Activated CD4-positive, alpha-beta T cell treated with anti-CD3 and anti-CD28 coated beads, Interleukin-2, amount 10 ng/mL, durations not matched to agents 24 days and 14 days (primary cell): ENCODE data around the gene OR3A1. TPM values are rescaled to one million over a fixed set of nuclear protein-coding genes. Genes with fewer than 3 reads are reported as not detected.
"Not testable (repeated sequence)": the region's sequence is repeated elsewhere in the genome, so short reads cannot be mapped to it uniquely, and the experiment has no call there.

ENCODE experiments used
- DNase-seq: peaks from one replicate; pipeline ENCODE4 v3.0.0; 2022
- H3K27ac Mint-ChIP-seq: one replicate; pipeline ENCODE4 v1.8.0; 2022; ENCODE audit warnings: mild to moderate bottlenecking, mixed read lengths
- H3K27me3 Mint-ChIP-seq: one replicate; pipeline ENCODE4 v1.8.0; 2022; ENCODE audit warnings: mixed read lengths
- H3K36me3 Mint-ChIP-seq: one replicate; pipeline ENCODE4 v1.8.0; 2022; ENCODE audit warnings: low read depth, mild to moderate bottlenecking, mixed read lengths
- H3K4me1 Mint-ChIP-seq: one replicate; pipeline ENCODE4 v1.8.0; 2021; ENCODE audit warnings: mixed read lengths
- H3K4me3 Mint-ChIP-seq: one replicate; pipeline ENCODE4 v1.8.0; 2022; ENCODE audit warnings: mild to moderate bottlenecking, moderate library complexity, mixed read lengths
- H3K9me3 Mint-ChIP-seq: one replicate; pipeline ENCODE4 v1.8.0; 2021; ENCODE audit warnings: mixed read lengths
- intact Hi-C: fragments of 100-400 bp; cut with micrococcal nuclease; formaldehyde crosslinking; loops from one replicate; pipeline ENCODE4 v1.15.1; 2023
- total RNA-seq: library from RNA; stranded (reverse); gene quantifications from 2 replicates; pipeline ENCODE4 v1.2.3, GENCODE V29; 2022

Gene OR3A1
- total RNA-seq: 0.21 TPM in 1 of 2 replicates, not detected in the other

- no peaks in the 10 kb centered on the region for H3K9me3 Mint-ChIP-seq
- no peak within 1 kb of the TSS for H3K27ac Mint-ChIP-seq
- intact Hi-C loops: no loop called here
- no peaks in the 10 kb centered on the region for H3K36me3 Mint-ChIP-seq
- no peaks in the 10 kb centered on the region for H3K4me1 Mint-ChIP-seq
- H3K27me3 Mint-ChIP-seq: peaks cover 8% of the 10 kb centered on the region
- DNase-seq: no peak
- no peak within 1 kb of the TSS for H3K4me3 Mint-ChIP-seq
Measured at GRCh38 chr17:3298260-3298659, at the start of gene OR3A1. Gene OR3A1, minus strand, starts transcription at chr17:3298360. Its CDS starts 5,778 bp downstream, at chr17:3292582.

- intact Hi-C loops, H3K4me3 Mint-ChIP-seq, H3K27me3 Mint-ChIP-seq, H3K27ac Mint-ChIP-seq, DNase-seq, H3K36me3 Mint-ChIP-seq, H3K4me1 Mint-ChIP-seq: not testable (repeated sequence)
- H3K9me3 Mint-ChIP-seq: peaks cover 12% of the 10 kb centered on the region
Measured at GRCh38 chr17:3342782-3343181, 44.6 kb upstream of the OR3A1 start.

DNA sequence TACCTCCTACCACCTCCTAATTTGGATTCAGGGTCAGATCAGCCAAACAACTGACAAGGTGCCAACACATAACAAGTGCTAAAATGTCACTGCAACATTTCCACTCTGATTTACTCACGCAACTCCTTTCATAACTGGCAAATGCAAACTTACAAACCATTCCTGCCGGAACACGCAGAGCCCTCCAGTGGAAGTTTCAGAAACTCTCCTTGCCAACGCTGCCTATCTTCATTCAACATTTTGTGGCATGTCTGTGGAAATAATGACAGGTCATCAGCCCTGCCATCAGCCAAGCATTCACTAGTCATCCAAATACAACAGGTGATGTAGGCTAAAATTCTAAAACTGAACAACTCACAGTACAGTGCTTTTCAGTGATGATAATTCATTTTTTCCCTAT lies 37.7 kb upstream of the OR3A1 start:
- Mint-ChIP-seq H3K4me1 (no peaks in the 10 kb centered on the region), H3K9me3 (no peaks in the 10 kb centered on the region), H3K4me3 (no peak overlapping the region), H3K27me3 (peaks cover 6% of the 10 kb centered on the region), H3K27ac (no peak overlapping the region), H3K36me3 (no peaks in the 10 kb centered on the region)
- no peak for DNase-seq
- intact Hi-C loops: no loop called here

DNA sequence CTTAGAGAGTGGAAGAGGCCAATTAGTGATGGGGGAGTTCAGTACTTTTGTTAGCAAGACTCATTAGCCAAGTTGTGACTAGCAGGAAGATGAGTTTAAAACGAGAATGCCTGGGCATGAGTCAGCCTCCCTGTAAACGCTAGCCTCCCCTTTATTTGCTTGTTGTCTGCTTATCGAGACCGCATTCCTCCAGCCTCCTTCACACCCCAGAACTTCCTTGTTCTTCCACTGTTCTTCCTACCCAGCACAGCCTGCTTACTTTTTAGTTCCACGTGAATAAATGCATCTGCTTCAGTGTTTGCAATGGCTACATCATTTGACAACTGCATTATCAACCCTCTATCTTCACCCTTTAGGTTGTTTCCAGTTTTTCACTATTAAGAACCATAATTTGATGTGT lies 20.2 kb upstream of the OR3A1 start:
- H3K36me3 Mint-ChIP-seq: no peaks in the 10 kb centered on the region
- intact Hi-C loops: no loop called here
- H3K27ac Mint-ChIP-seq: no peak overlapping the region
- H3K4me1 Mint-ChIP-seq: no peaks in the 10 kb centered on the region
- DNase-seq: no peak
- H3K9me3 Mint-ChIP-seq: peaks cover 15% of the 10 kb centered on the region
- no peaks in the 10 kb centered on the region for H3K27me3 Mint-ChIP-seq
- no peak overlapping the region for H3K4me3 Mint-ChIP-seq

DNA sequence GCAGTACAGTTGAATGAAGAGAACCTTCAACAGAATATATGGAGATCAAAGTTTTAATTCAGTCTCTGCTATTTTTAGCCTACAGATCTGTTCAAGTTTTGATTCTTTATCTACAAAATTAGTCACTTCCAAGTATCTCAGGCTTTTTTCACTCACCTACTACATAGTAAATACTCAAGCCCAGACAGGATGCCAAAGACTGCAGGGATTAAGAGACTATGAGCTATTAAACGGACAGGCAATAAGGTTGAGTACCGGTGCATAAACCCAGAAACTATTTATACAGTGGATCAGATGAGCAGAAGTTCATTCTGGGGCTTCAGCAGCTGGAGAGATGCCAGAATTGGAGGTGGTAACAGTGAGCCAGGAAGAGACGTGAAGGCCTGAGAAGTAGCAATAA lies 18.7 kb upstream of the OR3A1 start:
- no peak for DNase-seq
- Mint-ChIP-seq H3K9me3 (peaks cover under 1% of the 10 kb centered on the region), H3K27ac (no peak overlapping the region), H3K27me3 (no peaks in the 10 kb centered on the region), H3K36me3 (no peaks in the 10 kb centered on the region), H3K4me3 (no peak overlapping the region), H3K4me1 (no peaks in the 10 kb centered on the region)
- intact Hi-C loops: no loop called here

DNA sequence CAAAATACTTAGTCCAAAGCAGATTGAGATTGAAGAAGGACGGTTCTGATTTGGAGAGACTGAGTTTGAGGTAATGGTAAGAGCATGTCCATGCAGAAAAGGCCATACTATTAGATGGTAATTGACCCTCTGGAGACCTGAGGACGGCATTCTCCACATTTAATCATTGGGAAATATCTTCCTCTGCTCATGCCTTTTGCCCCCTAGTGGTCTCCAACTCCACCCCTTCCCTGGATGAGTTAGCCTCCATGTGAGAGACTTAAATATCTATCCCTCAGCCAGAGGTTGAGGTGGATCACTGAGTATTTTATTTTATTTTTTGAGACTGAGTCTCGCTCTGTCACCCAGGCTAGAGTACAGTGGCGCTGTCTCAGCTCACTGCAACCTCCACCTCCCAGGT lies 10.4 kb upstream of the OR3A1 start:
- no peaks in the 10 kb centered on the region for H3K27me3 Mint-ChIP-seq
- H3K27ac Mint-ChIP-seq: no peak overlapping the region
- H3K4me3 Mint-ChIP-seq: no peak overlapping the region
- intact Hi-C loops: no loop called here
- no peak for DNase-seq
- no peaks in the 10 kb centered on the region for H3K4me1 Mint-ChIP-seq
- H3K9me3 Mint-ChIP-seq: no peaks in the 10 kb centered on the region
- no peaks in the 10 kb centered on the region for H3K36me3 Mint-ChIP-seq

DNA sequence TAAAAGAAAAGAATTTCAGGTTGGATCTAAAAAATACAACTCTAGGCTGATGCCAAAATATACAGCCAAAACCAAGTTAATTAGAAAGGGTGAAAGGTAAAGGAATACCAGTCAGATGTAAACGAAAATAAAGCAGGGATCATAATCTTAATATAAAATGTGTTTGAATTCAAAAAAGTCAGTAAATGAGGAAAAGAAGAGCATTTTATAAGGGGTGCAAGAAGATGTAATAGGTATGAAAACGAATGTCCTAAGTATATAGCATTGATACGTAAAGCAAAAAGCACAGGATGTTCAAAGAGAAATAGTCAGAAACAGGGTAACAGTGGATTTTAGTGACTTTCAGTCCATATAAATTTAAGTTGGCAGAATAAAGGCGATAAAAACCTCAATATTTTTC lies 2.5 kb downstream of the OR3A1 start:
- no peak overlapping the region for H3K4me3 Mint-ChIP-seq
- H3K27me3 Mint-ChIP-seq: peaks cover 8% of the 10 kb centered on the region
- H3K4me1 Mint-ChIP-seq: no peaks in the 10 kb centered on the region
- DNase-seq: no peak
- intact Hi-C loops: no loop called here
- no peaks in the 10 kb centered on the region for H3K36me3 Mint-ChIP-seq
- peaks cover 4% of the 10 kb centered on the region for H3K9me3 Mint-ChIP-seq
- H3K27ac Mint-ChIP-seq: no peak overlapping the region

GRCh38 chr17:3293548-3293947 lies 4.6 kb downstream of the OR3A1 start:
- H3K27ac Mint-ChIP-seq, H3K27me3 Mint-ChIP-seq, H3K9me3 Mint-ChIP-seq, intact Hi-C loops, H3K4me1 Mint-ChIP-seq, H3K4me3 Mint-ChIP-seq, H3K36me3 Mint-ChIP-seq: not testable (repeated sequence)
- DNase-seq: peak; percentile 13

- Mint-ChIP-seq H3K27ac (no peak overlapping the region), H3K4me1 (no peaks in the 10 kb centered on the region), H3K9me3 (no peaks in the 10 kb centered on the region), H3K27me3 (peaks cover 2% of the 10 kb centered on the region), H3K4me3 (no peak overlapping the region), H3K36me3 (no peaks in the 10 kb centered on the region)
- intact Hi-C loops: no loop called here
- peak; percentile 13 for DNase-seq
Measured at GRCh38 chr17:3282901-3283300, 15.3 kb downstream of the OR3A1 start.

DNA sequence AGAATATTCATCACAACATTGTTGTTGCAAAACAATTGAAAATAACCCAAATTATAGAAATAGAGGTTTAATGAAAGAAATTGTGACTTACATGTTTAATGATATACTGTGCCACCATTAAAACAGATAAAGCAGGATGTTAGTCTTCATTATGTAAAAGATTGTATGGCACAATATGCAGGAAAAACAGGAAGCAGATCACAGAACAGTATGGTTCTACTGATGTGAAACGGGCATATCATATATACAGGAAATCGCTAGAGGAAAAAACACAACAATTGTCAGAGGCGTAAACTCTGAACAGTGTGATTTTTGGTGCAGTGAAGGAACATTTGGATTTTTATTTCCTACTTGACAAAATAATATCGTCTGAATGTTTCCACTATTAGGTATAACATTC lies 22.0 kb downstream of the OR3A1 start:
- Mint-ChIP-seq H3K4me3 (no peak overlapping the region), H3K27ac (no peak overlapping the region), H3K36me3 (no peaks in the 10 kb centered on the region), H3K27me3 (no peaks in the 10 kb centered on the region), H3K9me3 (peaks cover 6% of the 10 kb centered on the region), H3K4me1 (no peaks in the 10 kb centered on the region)
- no peak for DNase-seq
- intact Hi-C loops: no loop called here

GRCh38 chr17:3271072-3271848 lies 26.9 kb downstream of the OR3A1 start:
- H3K27me3 Mint-ChIP-seq: peaks cover 2% of the 10 kb centered on the region
- no peak overlapping the region for H3K27ac Mint-ChIP-seq
- intact Hi-C loops: no loop called here
- H3K36me3 Mint-ChIP-seq: no peaks in the 10 kb centered on the region
- H3K4me1 Mint-ChIP-seq: no peaks in the 10 kb centered on the region
- no peak for DNase-seq
- H3K4me3 Mint-ChIP-seq: no peak overlapping the region
- H3K9me3 Mint-ChIP-seq: peaks cover 12% of the 10 kb centered on the region

- Mint-ChIP-seq H3K36me3 (no peaks in the 10 kb centered on the region), H3K4me3 (no peak overlapping the region), H3K27me3 (no peaks in the 10 kb centered on the region), H3K27ac (no peak overlapping the region), H3K9me3 (no peaks in the 10 kb centered on the region), H3K4me1 (no peaks in the 10 kb centered on the region)
- intact Hi-C loops: no loop called here
- peak; percentile 33 for DNase-seq
Measured at GRCh38 chr17:3260600-3260999, 37.6 kb downstream of the OR3A1 start.

GRCh38 chr17:3260163-3260562 lies 38.0 kb downstream of the OR3A1 start:
- Mint-ChIP-seq H3K4me3 (no peak overlapping the region), H3K4me1 (no peaks in the 10 kb centered on the region), H3K36me3 (no peaks in the 10 kb centered on the region), H3K9me3 (no peaks in the 10 kb centered on the region), H3K27me3 (no peaks in the 10 kb centered on the region), H3K27ac (no peak overlapping the region)
- intact Hi-C loops: no loop called here
- DNase-seq: no peak

DNA sequence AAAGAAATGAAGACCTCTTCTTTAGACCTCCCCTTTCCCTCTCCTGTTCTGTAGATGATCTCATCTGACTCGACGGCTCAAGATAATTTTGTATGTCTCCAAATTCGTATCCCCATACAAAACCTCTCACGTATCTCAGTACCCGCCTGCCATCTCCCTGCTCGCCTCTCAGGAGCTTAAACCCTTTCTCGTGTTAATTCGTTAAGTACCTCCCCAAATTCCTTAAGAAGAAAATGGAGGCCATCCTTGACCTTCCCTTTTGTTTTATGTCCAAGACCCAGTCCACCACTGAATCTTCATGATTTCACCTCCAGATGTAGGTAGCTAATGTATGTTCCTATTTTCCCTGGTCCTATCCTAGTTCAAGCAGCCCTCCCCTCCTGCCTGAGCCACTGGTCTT lies 41.6 kb downstream of the OR3A1 start:
- no peak overlapping the region for H3K4me3 Mint-ChIP-seq
- peaks cover 5% of the 10 kb centered on the region for H3K27me3 Mint-ChIP-seq
- no peak overlapping the region for H3K27ac Mint-ChIP-seq
- no peaks in the 10 kb centered on the region for H3K4me1 Mint-ChIP-seq
- no peaks in the 10 kb centered on the region for H3K36me3 Mint-ChIP-seq
- DNase-seq: peak; percentile 41
- intact Hi-C loops: no loop called here
- H3K9me3 Mint-ChIP-seq: no peaks in the 10 kb centered on the region

DNA sequence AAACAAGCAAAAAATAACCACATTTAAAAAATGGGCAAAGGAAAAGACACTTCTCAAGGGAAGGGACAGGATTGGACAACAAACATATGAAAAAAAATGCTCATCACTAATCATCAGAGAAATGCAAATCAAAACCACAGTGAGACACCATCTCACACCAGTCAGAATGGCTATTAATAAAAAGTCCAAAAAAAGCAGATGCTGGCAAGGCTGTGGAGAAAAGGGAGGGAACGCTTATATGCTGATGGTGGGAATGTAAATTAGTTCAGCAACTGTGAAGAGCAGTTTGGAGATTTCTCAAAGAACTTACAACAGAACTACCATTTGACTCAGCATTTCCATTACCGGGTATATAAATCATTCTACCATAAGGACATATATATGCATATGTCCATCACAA lies 49.1 kb downstream of the OR3A1 start:
- H3K27ac Mint-ChIP-seq, H3K4me3 Mint-ChIP-seq, H3K36me3 Mint-ChIP-seq, H3K9me3 Mint-ChIP-seq, intact Hi-C loops, DNase-seq, H3K27me3 Mint-ChIP-seq, H3K4me1 Mint-ChIP-seq: not testable (repeated sequence)
